H1 (cell line): Measurements from ENCODE around the gene PLEKHH3.

ENCODE experiments used
- CHD1 ChIP-seq: IDR thresholded peaks from 2 replicates; pipeline ENCODE4 v1.6.1; 2012; ENCODE audit warnings: low read depth, low read length, improper control_type of control experiment
- CHD2 ChIP-seq: IDR thresholded peaks from 2 replicates; pipeline ENCODE4 v1.6.1; 2012; ENCODE audit warnings: low read length, improper control_type of control experiment
- CREB1 ChIP-seq: IDR thresholded peaks from 2 replicates; pipeline ENCODE4 v1.6.1; 2012; ENCODE audit warnings: inconsistent platforms
- CTCF ChIP-seq, 3 experiments: IDR thresholded peaks; 1 replicate in 2 of 3; 2 replicates in 1 of 3; pipeline versions ENCODE4 v1.5.1 to v1.6.1; 2011; ENCODE audit warnings: low read length in 3 of 3, mild to moderate bottlenecking in 3 of 3, inconsistent platforms in 2 of 3, low read depth in 1 of 3, moderate library complexity in 1 of 3; ENCODE audit not compliant: insufficient read depth in 1 of 3; ENCODE audit errors: control extremely low read depth in 1 of 3
- EP300 ChIP-seq, 2 experiments: IDR thresholded peaks; 1 replicate in 1 of 2; 2 replicates in 1 of 2; pipeline ENCODE4 v1.6.1; 2011 to 2012; ENCODE audit warnings: low read depth in 2 of 2, low read length in 2 of 2, mild to moderate bottlenecking in 2 of 2, borderline replicate concordance in 1 of 2, inconsistent platforms in 1 of 2, moderate library complexity in 1 of 2
- EZH2 ChIP-seq: fragments of 200-600 bp; sonication (generic); IDR thresholded peaks from 2 replicates; pipeline ENCODE4 v1.7.1; 2012; ENCODE audit warnings: low read depth, mild to moderate bottlenecking, moderate library complexity, low read length, inconsistent platforms; ENCODE audit not compliant: severe bottlenecking
- JUN ChIP-seq: IDR thresholded peaks from 2 replicates; pipeline ENCODE4 v1.6.1; 2011; ENCODE audit warnings: low read depth, mild to moderate bottlenecking, improper control_type of control experiment, low read length
- MAFK ChIP-seq: IDR thresholded peaks from 2 replicates; pipeline ENCODE4 v1.6.1; 2012; ENCODE audit warnings: low read depth, mild to moderate bottlenecking, improper control_type of control experiment, low read length
- POLR2A ChIP-seq, 2 experiments: IDR thresholded peaks; 1 replicate in 1 of 2; 2 replicates in 1 of 2; pipeline ENCODE4 v1.6.1; 2011; ENCODE audit warnings: low read depth in 2 of 2, low read length in 2 of 2, mild to moderate bottlenecking in 2 of 2; ENCODE audit errors: control extremely low read depth in 1 of 2
- SP2 ChIP-seq: IDR thresholded peaks from 2 replicates; pipeline ENCODE4 v1.6.1; 2012; ENCODE audit warnings: mild to moderate bottlenecking, low read length, inconsistent platforms
- TAF1 ChIP-seq: IDR thresholded peaks from 2 replicates; pipeline ENCODE4 v1.6.1; 2011; ENCODE audit warnings: mild to moderate bottlenecking, low read depth, low read length

DNA sequence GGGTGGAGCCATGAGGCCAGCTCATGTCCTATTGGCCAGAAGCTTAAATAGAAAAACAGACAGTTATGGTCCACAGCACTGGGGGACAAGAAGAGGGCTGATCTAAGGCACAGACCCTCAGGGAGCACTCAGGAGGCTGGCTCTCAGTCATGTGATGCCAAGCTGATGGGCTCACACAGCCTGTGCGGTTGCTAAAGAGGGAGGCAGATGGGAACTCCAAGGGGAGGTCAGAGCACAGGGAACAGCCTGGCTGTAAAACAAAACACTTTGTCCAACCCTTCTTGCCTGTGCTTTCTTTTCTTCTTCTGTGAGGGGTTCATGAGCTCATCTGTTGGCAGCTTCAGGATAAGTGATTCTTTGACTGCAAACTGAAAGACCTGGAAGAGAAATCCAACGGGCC lies 32.8 kb upstream of the PLEKHH3 start:
- TF ChIP-seq CHD2, result no peak
- TF ChIP-seq CREB1, result no peak
- no peak for TF ChIP-seq POLR2A (IDR thresholded peaks at IDR 0.05; ENCODE audit: control extremely low read depth in 1 of 2, low read depth in 2 of 2, low read length in 2 of 2)
- no peak for TF ChIP-seq TAF1
- no peak for TF ChIP-seq EZH2
- no peak for TF ChIP-seq CTCF (IDR thresholded peaks at IDR 0.05; ENCODE audit: control extremely low read depth in 1 of 3, insufficient read depth in 1 of 3, low read depth in 1 of 3, low read length in 3 of 3)
- TF ChIP-seq EP300 (IDR thresholded peaks at IDR 0.05; ENCODE audit: borderline replicate concordance in 1 of 2, low read depth in 2 of 2, low read length in 2 of 2), result no peak
- no peak for TF ChIP-seq SP2
- no peak for TF ChIP-seq MAFK
- TF ChIP-seq CHD1, result no peak
- no peak for TF ChIP-seq JUN
